OCI-LY1 (cell line): ENCODE results near the gene PTP4A2.

Source experiments
- EZH2 ChIP-seq: fragments of 200-600 bp; sonication (generic), shearing (Covaris generic); IDR thresholded peaks from 2 replicates; pipeline ENCODE4 v1.8.0; 2017; ENCODE audit warnings: borderline replicate concordance, mixed run types, mild to moderate bottlenecking, antibody characterized with exemption, low read length, moderate library complexity, mixed read lengths
- TF ChIP-seq, protein P1 (sequence below): fragments of 200-600 bp; sonication (generic), shearing (Covaris generic); IDR thresholded peaks from 2 replicates; pipeline ENCODE4 v1.5.1; 2017; ENCODE audit warnings: mild to moderate bottlenecking, antibody characterized with exemption, low read length, moderate library complexity, mixed read lengths

DNA sequence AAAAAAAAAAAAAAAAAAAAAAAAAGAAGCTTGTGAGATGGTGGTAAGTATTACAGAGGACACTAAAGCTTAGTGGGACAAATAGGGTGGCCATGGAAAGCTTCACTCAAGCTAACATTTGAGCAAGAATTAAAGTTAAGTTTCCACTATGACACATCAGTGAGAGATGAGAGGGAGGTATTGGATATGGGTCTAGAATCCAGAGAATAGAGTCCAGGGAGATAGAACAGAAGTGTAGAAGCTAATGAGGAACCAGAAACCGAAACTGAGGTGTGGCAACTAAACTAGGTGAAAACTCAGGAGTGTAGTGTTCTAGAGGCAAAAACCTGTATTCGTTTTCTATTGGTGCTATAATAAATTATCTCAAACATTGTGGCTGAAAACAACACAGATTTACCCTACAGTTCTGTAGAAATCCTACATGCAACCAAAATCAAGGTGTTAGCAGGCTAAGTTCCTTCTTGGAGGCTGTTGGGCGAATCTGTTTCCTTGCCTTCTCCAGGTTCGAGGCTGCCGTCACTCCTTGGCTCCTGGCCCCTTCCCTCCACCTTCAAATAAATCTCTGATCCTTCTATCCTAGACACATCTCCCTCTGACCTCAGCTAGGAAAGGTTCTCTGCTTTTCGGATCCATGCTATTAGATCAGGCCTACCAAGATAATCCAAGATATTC, 36.2 kb downstream of the PTP4A2 start:
- TF ChIP-seq, protein P1, sequence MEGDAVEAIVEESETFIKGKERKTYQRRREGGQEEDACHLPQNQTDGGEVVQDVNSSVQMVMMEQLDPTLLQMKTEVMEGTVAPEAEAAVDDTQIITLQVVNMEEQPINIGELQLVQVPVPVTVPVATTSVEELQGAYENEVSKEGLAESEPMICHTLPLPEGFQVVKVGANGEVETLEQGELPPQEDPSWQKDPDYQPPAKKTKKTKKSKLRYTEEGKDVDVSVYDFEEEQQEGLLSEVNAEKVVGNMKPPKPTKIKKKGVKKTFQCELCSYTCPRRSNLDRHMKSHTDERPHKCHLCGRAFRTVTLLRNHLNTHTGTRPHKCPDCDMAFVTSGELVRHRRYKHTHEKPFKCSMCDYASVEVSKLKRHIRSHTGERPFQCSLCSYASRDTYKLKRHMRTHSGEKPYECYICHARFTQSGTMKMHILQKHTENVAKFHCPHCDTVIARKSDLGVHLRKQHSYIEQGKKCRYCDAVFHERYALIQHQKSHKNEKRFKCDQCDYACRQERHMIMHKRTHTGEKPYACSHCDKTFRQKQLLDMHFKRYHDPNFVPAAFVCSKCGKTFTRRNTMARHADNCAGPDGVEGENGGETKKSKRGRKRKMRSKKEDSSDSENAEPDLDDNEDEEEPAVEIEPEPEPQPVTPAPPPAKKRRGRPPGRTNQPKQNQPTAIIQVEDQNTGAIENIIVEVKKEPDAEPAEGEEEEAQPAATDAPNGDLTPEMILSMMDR: no peak
- no peak for TF ChIP-seq EZH2
